H1 (cell line): Measurements from ENCODE around the gene POPDC2. TPM values are rescaled to one million over a fixed set of nuclear protein-coding genes. Genes with fewer than 3 reads are reported as not detected.

Experiments
- CTCF ChIA-PET: fragments of 300-600 bp; sonication (Branson Sonifier 250); formaldehyde crosslinking; loops from one replicate; lab custom pipeline; 2021; ENCODE audit not compliant: partially characterized antibody; lab: Charles Lee
- POLR2A ChIA-PET: fragments of 300-600 bp; sonication (Branson Sonifier 250); formaldehyde crosslinking; loops from one replicate; lab custom pipeline; 2021; ENCODE audit warnings: inconsistent platforms; ENCODE audit not compliant: partially characterized antibody; lab: Charles Lee
- DNase-seq, 2 experiments: peaks; one replicate each; pipeline versions ENCODE4 v3.0.0 to v3.0.0-alpha.2; 2010 to 2022; ENCODE audit warnings: low spot score in 2 of 2, low read depth in 1 of 2, mixed read lengths in 1 of 2
- FAIRE-seq: peaks from 2 replicates; lab custom pipeline; 2011; peaks lifted over from hg19 to GRCh38; lab: Jason Lieb, UNC
- H2AFZ ChIP-seq: 2 replicates; pipeline ENCODE4 v1.8.1; 2012; ENCODE audit warnings: low read length, inconsistent platforms
- H2AK5ac ChIP-seq: 2 replicates; pipeline ENCODE4 v1.6.1; 2013; ENCODE audit warnings: low read depth, low read length
- H2BK120ac ChIP-seq: replicated peaks from 2 replicates; pipeline ENCODE3; 2013; ENCODE audit warnings: low read depth, low read length, inconsistent platforms
- H2BK12ac ChIP-seq: 2 replicates; pipeline ENCODE4 v1.6.1; 2013; ENCODE audit warnings: low read depth, low read length
- H2BK15ac ChIP-seq: 2 replicates; pipeline ENCODE4 v1.6.1; 2013; ENCODE audit warnings: low read length
- H2BK20ac ChIP-seq: 2 replicates; pipeline ENCODE4 v1.6.1; 2013; ENCODE audit warnings: low read length
- H2BK5ac ChIP-seq: 2 replicates; pipeline ENCODE4 v1.6.1; 2013; ENCODE audit warnings: low read depth, low read length
- H3K14ac ChIP-seq: 2 replicates; pipeline ENCODE4 v1.6.1; 2013; ENCODE audit warnings: inconsistent platforms; ENCODE audit not compliant: insufficient read length
- H3K18ac ChIP-seq: 2 replicates; pipeline ENCODE4 v1.6.1; 2013; ENCODE audit warnings: low read length; ENCODE audit errors: extremely low read depth
- H3K23ac ChIP-seq: 2 replicates; pipeline ENCODE4 v1.6.1; 2013; ENCODE audit warnings: inconsistent platforms; ENCODE audit not compliant: insufficient read length
- H3K23me2 ChIP-seq: 2 replicates; pipeline ENCODE4 v1.6.1; 2013; ENCODE audit warnings: low read depth, low read length
- H3K27ac ChIP-seq: 2 replicates; pipeline ENCODE4 v1.6.1; 2011; ENCODE audit warnings: low read depth, low read length, inconsistent platforms
- H3K27me3 ChIP-seq, 4 experiments: replicated peaks in 1 of 4; 1 replicate in 1 of 4; 2 replicates in 3 of 4; pipeline versions ENCODE4 v1.6.1 to v1.8.1; 2011 to 2013; ENCODE audit warnings: low read length in 3 of 4, mild to moderate bottlenecking in 3 of 4, inconsistent platforms in 2 of 4, mixed read lengths in 2 of 4, moderate library complexity in 1 of 4; ENCODE audit not compliant: control insufficient read depth in 3 of 4, insufficient read depth in 3 of 4; ENCODE audit errors: extremely low read depth in 1 of 4
- H3K36me3 ChIP-seq, 4 experiments: 2 replicates each; pipeline versions ENCODE4 v1.6.1 to v1.8.1; 2011 to 2013; ENCODE audit warnings: mild to moderate bottlenecking in 4 of 4, low read length in 3 of 4, moderate library complexity in 2 of 4, control low read depth in 1 of 4, inconsistent platforms in 1 of 4; ENCODE audit not compliant: insufficient read depth in 4 of 4, control insufficient read depth in 2 of 4
- H3K4ac ChIP-seq: replicated peaks from 2 replicates; pipeline ENCODE3; 2013; ENCODE audit warnings: low read length, low read depth, mixed read lengths, inconsistent platforms; ENCODE audit not compliant: insufficient read length
- H3K4me1 ChIP-seq, 4 experiments: replicated peaks in 1 of 4; 1 replicate in 1 of 4; 2 replicates in 3 of 4; pipeline versions ENCODE4 v1.6.1 to v1.8.1; 2011 to 2013; ENCODE audit warnings: low read length in 3 of 4, inconsistent platforms in 2 of 4, mixed read lengths in 1 of 4; ENCODE audit not compliant: insufficient read depth in 4 of 4, control insufficient read depth in 3 of 4
- H3K4me2 ChIP-seq, 2 experiments: 2 replicates each; pipeline versions ENCODE4 v1.6.1 to v1.8.1; 2011 to 2013; ENCODE audit warnings: low read depth in 2 of 2, low read length in 2 of 2, control low read depth in 1 of 2, inconsistent platforms in 1 of 2, mild to moderate bottlenecking in 1 of 2; ENCODE audit not compliant: insufficient read depth in 1 of 2
- H3K4me3 ChIP-seq, 4 experiments: fragments of 200-600, 300-600 bp in 1 of 4; sonication (generic), shearing (Covaris generic), sonication (Bioruptor Twin) in 1 of 4; 2 replicates each; pipeline versions ENCODE4 v1.5.1 to v1.8.1; 2011 to 2016; ENCODE audit warnings: low read length in 4 of 4, low read depth in 3 of 4, control low read depth in 2 of 4, inconsistent platforms in 2 of 4, mild to moderate bottlenecking in 2 of 4, mixed read lengths in 1 of 4, moderate library complexity in 1 of 4; ENCODE audit not compliant: insufficient read depth in 2 of 4; ENCODE audit errors: extremely low read depth in 1 of 4
- H3K56ac ChIP-seq: replicated peaks from 2 replicates; pipeline ENCODE3; 2013; ENCODE audit warnings: low read depth, mild to moderate bottlenecking, mixed read lengths, low read length, inconsistent platforms; ENCODE audit not compliant: insufficient read length
- H3K79me1 ChIP-seq: 2 replicates; pipeline ENCODE4 v1.6.1; 2013; ENCODE audit warnings: low read depth, low read length, control low read depth
- H3K79me2 ChIP-seq, 2 experiments: 2 replicates each; pipeline versions ENCODE4 v1.6.1 to v1.8.1; 2012 to 2013; ENCODE audit warnings: low read length in 2 of 2, mild to moderate bottlenecking in 2 of 2, inconsistent platforms in 1 of 2; ENCODE audit not compliant: insufficient read depth in 2 of 2, control insufficient read depth in 1 of 2
- H3K9ac ChIP-seq, 4 experiments: replicated peaks in 1 of 4; 1 replicate in 1 of 4; 2 replicates in 3 of 4; pipeline versions ENCODE4 v1.6.1 to v1.8.1; 2011 to 2013; ENCODE audit warnings: low read depth in 3 of 4, low read length in 3 of 4, control low read depth in 2 of 4, mild to moderate bottlenecking in 2 of 4, moderate library complexity in 2 of 4, inconsistent platforms in 1 of 4; ENCODE audit errors: extremely low read depth in 1 of 4
- H3K9me3 ChIP-seq, 2 experiments: 2 replicates each; pipeline versions ENCODE4 v1.6.1 to v1.8.1; 2012 to 2013; ENCODE audit warnings: mild to moderate bottlenecking in 2 of 2, moderate library complexity in 2 of 2, control low read depth in 1 of 2, inconsistent platforms in 1 of 2, low read depth in 1 of 2, low read length in 1 of 2, mixed read lengths in 1 of 2; ENCODE audit not compliant: insufficient read depth in 2 of 2
- H4K20me1 ChIP-seq, 2 experiments: replicated peaks in 1 of 2; 2 replicates each; pipeline versions ENCODE3 to v1.8.1; 2011 to 2013; ENCODE audit warnings: inconsistent platforms in 2 of 2, low read length in 2 of 2, mild to moderate bottlenecking in 1 of 2; ENCODE audit not compliant: insufficient read depth in 2 of 2, control insufficient read depth in 1 of 2
- H4K5ac ChIP-seq: 2 replicates; pipeline ENCODE4 v1.6.1; 2013; ENCODE audit warnings: low read length, low read depth, mixed read lengths, inconsistent platforms; ENCODE audit not compliant: insufficient read length
- H4K8ac ChIP-seq: 2 replicates; pipeline ENCODE4 v1.8.0; 2013; ENCODE audit warnings: mild to moderate bottlenecking, moderate library complexity, low read length, inconsistent platforms; ENCODE audit not compliant: insufficient read depth; ENCODE audit errors: extremely low read depth
- H4K91ac ChIP-seq: replicated peaks from 2 replicates; pipeline ENCODE3; 2013; ENCODE audit warnings: low read length, mixed read lengths, inconsistent platforms; ENCODE audit not compliant: insufficient read length
- BCL11A ChIP-seq, 2 experiments: IDR thresholded peaks; one replicate each; pipeline ENCODE4 v1.6.1; 2011; ENCODE audit warnings: low read depth in 2 of 2, low read length in 2 of 2, mild to moderate bottlenecking in 2 of 2
- E2F6 ChIP-seq: IDR thresholded peaks from 2 replicates; pipeline ENCODE4 v1.6.1; 2012; ENCODE audit warnings: inconsistent platforms
- HDAC2 ChIP-seq, 2 experiments: fragments of 300-600 bp in 1 of 2; sonication (generic) in 1 of 2; IDR thresholded peaks; 2 replicates each; pipeline ENCODE4 v1.6.1; 2011 to 2012; ENCODE audit warnings: low read depth in 2 of 2, low read length in 2 of 2, mild to moderate bottlenecking in 2 of 2, moderate library complexity in 2 of 2, borderline replicate concordance in 1 of 2, inconsistent platforms in 1 of 2
- JUN ChIP-seq: IDR thresholded peaks from 2 replicates; pipeline ENCODE4 v1.6.1; 2011; ENCODE audit warnings: low read depth, mild to moderate bottlenecking, improper control_type of control experiment, low read length
- KDM1A ChIP-seq: fragments of 200-600, 300-600 bp; sonication (generic); IDR thresholded peaks from 2 replicates; pipeline ENCODE4 v1.7.1; 2016; ENCODE audit warnings: mild to moderate bottlenecking, low read length, borderline replicate concordance
- NRF1 ChIP-seq: IDR thresholded peaks from 2 replicates; pipeline ENCODE4 v1.6.1; 2011; ENCODE audit warnings: mild to moderate bottlenecking, low read depth, low read length, improper control_type of control experiment
- POLR2AphosphoS5 ChIP-seq: IDR thresholded peaks from 2 replicates; pipeline ENCODE4 v1.6.1; 2011; ENCODE audit warnings: low read depth, low read length
- WGBS, 2 experiments: shearing (Covaris generic) in 1 of 2; methylation state at CpG; one replicate each; pipeline versions ENCODE4 v1.1.6 to v1.1.7; 2013 to 2015; ENCODE audit warnings: low lambda C conversion rate in 2 of 2, mixed read lengths in 2 of 2, inconsistent platforms in 1 of 2, low coverage in 1 of 2, missing lambda C conversion rate in 1 of 2; ENCODE audit not compliant: insufficient replicate concordance in 2 of 2, insufficient coverage in 1 of 2, insufficient read length in 1 of 2; ENCODE audit errors: extremely low coverage in 1 of 2, missing lambda C conversion rate in 1 of 2; 5-methylcytosine and 5-hydroxymethylcytosine counted together
- polyA plus RNA-seq, 7 experiments: library from polyadenylated mRNA; depleted of rRNA in 3 of 7; stranded (reverse) in 5 of 7; unstranded in 2 of 7; fragments of >200 nt in 5 of 7; fragments of 200-250 nt in 2 of 7; gene quantifications; 1 replicate in 5 of 7; 2 replicates in 1 of 7; 4 replicates in 1 of 7; pipeline versions ENCODE4 v1.2.1 to v1.2.3, GENCODE V29; 2011 to 2013; ENCODE audit warnings: missing spikeins in 2 of 7, mixed read lengths in 2 of 7
- total RNA-seq: library from RNA; stranded (reverse); fragmentation: NEBNext Ultra II Directional; extraction: Animal tissue kit (Norgen Biotek cat#: 25700); gene quantifications from 2 replicates; pipeline ENCODE4 v1.2.1, GENCODE V29; 2021

POPDC2 gene
- total and polyA plus RNA-seq, 2 of the 8 experiments (the other 6 are each of a cell fraction or from before 2014, with no cell fraction given): 0.65 to 1.1 TPM

DNA sequence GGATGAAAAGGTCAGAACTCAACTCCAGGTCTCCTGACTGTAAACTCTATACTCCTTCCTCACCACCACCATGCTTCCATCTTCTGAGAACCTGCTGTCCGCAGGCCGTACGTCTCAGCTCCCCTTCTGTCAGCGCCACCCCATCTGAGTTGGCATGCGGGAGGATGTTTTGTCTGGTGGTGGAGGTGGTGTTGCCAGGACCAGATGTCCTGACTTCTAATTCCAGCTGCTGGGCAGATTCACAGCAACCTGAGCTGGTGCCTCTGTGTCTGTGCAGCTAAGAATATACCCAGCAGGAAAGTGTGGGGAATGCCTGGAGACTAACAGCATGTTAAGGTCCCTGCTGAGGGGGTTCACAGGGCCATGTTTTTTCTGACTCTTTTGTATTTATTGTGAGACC lies 39.5 kb downstream of the POPDC2 start:
- Histone ChIP-seq H3K4ac (no peak overlapping the region), H3K4me1 (0 out of 7 replicates have a peak, but pooled peaks cover 0 to 2% (median 0%) of the 10 kb centered on the region in 4 experiments), H4K20me1 (no peaks in the 10 kb centered on the region), H4K8ac (no peak overlapping the region), H3K14ac (no peak overlapping the region), H2BK12ac (no peak overlapping the region), H2AFZ (no peak overlapping the region), H3K27ac (no peak overlapping the region), H3K56ac (no peak overlapping the region), H3K23ac (no peak overlapping the region), H4K91ac (no peak overlapping the region), H2BK5ac (no peak overlapping the region), H2BK15ac (no peak overlapping the region), H2AK5ac (no peak overlapping the region), H2BK120ac (no peak overlapping the region), H3K36me3 (no peaks in the 10 kb centered on the region), H3K4me2 (no peak overlapping the region), H3K27me3 (no peaks in the 10 kb centered on the region; a peak in 1 of 7 replicates), H3K18ac (no peak overlapping the region), H3K79me1 (no peaks in the 10 kb centered on the region), H3K9ac (no peak overlapping the region), H2BK20ac (no peak overlapping the region), H4K5ac (no peak overlapping the region), H3K4me3 (no peak overlapping the region), H3K23me2 (no peaks in the 10 kb centered on the region), H3K79me2 (no peaks in the 10 kb centered on the region), H3K9me3 (no peaks in the 10 kb centered on the region)
- no peak for DNase-seq
- WGBS, 2 experiments: 88% methylated on average over 5 of the region's 5 CpGs; no CpG with 5 or more reads in 1 of the 2 experiments
- POLR2A ChIA-PET: no interaction called here
- FAIRE-seq: no peak
- CTCF ChIA-PET: interaction anchor here (0.6 to 2.0 kb wide), 4 partner anchors 20 to 91 kb away, joined by 3 to 8 read pairs (median 4); no protein-coding TSS in a partner anchor
- TF ChIP-seq E2F6: no peak
- TF ChIP-seq HDAC2 (IDR thresholded peaks at IDR 0.05; ENCODE audit: borderline replicate concordance in 1 of 2, low read depth in 2 of 2, low read length in 2 of 2): no peak
- TF ChIP-seq BCL11A (IDR thresholded peaks at IDR 0.05; ENCODE audit: low read depth in 2 of 2, low read length in 2 of 2): no peak
- no peak for TF ChIP-seq POLR2AphosphoS5
- TF ChIP-seq NRF1: no peak
- no peak for TF ChIP-seq KDM1A
- no peak for TF ChIP-seq JUN
